Measurements from ENCODE around the gene TRNP1.
"Not testable (repeated sequence)": the region's sequence is repeated elsewhere in the genome, so short reads cannot be mapped to it uniquely, and the experiment has no call there.

- not testable (repeated sequence) for TF ChIP-seq EZH2, EZH2phosphoT487 (IDR thresholded peaks at IDR 0.05)
- TF ChIP-seq, protein P1, sequence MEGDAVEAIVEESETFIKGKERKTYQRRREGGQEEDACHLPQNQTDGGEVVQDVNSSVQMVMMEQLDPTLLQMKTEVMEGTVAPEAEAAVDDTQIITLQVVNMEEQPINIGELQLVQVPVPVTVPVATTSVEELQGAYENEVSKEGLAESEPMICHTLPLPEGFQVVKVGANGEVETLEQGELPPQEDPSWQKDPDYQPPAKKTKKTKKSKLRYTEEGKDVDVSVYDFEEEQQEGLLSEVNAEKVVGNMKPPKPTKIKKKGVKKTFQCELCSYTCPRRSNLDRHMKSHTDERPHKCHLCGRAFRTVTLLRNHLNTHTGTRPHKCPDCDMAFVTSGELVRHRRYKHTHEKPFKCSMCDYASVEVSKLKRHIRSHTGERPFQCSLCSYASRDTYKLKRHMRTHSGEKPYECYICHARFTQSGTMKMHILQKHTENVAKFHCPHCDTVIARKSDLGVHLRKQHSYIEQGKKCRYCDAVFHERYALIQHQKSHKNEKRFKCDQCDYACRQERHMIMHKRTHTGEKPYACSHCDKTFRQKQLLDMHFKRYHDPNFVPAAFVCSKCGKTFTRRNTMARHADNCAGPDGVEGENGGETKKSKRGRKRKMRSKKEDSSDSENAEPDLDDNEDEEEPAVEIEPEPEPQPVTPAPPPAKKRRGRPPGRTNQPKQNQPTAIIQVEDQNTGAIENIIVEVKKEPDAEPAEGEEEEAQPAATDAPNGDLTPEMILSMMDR (IDR thresholded peaks at IDR 0.05) = not testable (repeated sequence)
Observed at GRCh38 chr1:26989403-26990109, 3.9 kb upstream of the TRNP1 start.

Data from neural progenitor cell (in vitro differentiated cells).